Liver (tissue), 9 donors: ENCODE measurements around the gene LYRM4. TPM values are rescaled to one million over a fixed set of nuclear protein-coding genes. Genes with fewer than 3 reads are reported as not detected.

Experiments
- DNase-seq: peaks from one replicate; pipeline ENCODE4 v3.0.0-alpha.2; 2017; ENCODE audit warnings: low spot score
- H3K27ac ChIP-seq, 2 donors: one replicate each; pipeline ENCODE4 v1.7.0; 2013; ENCODE audit warnings: inconsistent platforms in 2 of 2, low read length in 2 of 2, control low read depth in 1 of 2, low read depth in 1 of 2, mild to moderate bottlenecking in 1 of 2
- H3K27me3 ChIP-seq, 4 donors: one replicate each; pipeline versions ENCODE4 v1.6.1 to v1.7.0; 2013; ENCODE audit warnings: low read length in 3 of 4, inconsistent platforms in 1 of 4, mild to moderate bottlenecking in 1 of 4, moderate library complexity in 1 of 4; ENCODE audit not compliant: control insufficient read depth in 4 of 4, insufficient read depth in 4 of 4
- H3K36me3 ChIP-seq, 4 donors: one replicate each; pipeline versions ENCODE4 v1.6.1 to v1.7.0; 2013; ENCODE audit warnings: low read length in 3 of 4, mild to moderate bottlenecking in 3 of 4, low read depth in 1 of 4, moderate library complexity in 1 of 4; ENCODE audit not compliant: control insufficient read depth in 4 of 4, insufficient read depth in 3 of 4
- H3K4me1 ChIP-seq, 4 donors: one replicate each; pipeline versions ENCODE4 v1.6.1 to v1.7.0; 2013; ENCODE audit warnings: low read length in 3 of 4, mild to moderate bottlenecking in 3 of 4, moderate library complexity in 1 of 4; ENCODE audit not compliant: control insufficient read depth in 4 of 4, insufficient read depth in 4 of 4
- H3K4me3 ChIP-seq, 3 donors: one replicate each; pipeline versions ENCODE4 v1.6.1 to v1.7.0; 2013; ENCODE audit warnings: low read length in 3 of 3, control low read depth in 1 of 3, low read depth in 1 of 3, mild to moderate bottlenecking in 1 of 3
- H3K9ac ChIP-seq, 2 donors: one replicate each; pipeline ENCODE4 v1.7.0; 2013; ENCODE audit warnings: low read length in 2 of 2, mild to moderate bottlenecking in 2 of 2, moderate library complexity in 2 of 2, control low read depth in 1 of 2, low read depth in 1 of 2
- H3K9me3 ChIP-seq, 4 donors: one replicate each; pipeline versions ENCODE4 v1.6.1 to v1.7.0; 2013; ENCODE audit warnings: low read length in 3 of 4; ENCODE audit not compliant: control insufficient read depth in 4 of 4
- ATF3 ChIP-seq: IDR thresholded peaks from 2 replicates; pipeline ENCODE4 v1.6.1; 2016; ENCODE audit warnings: antibody characterized with exemption
- CTCF ChIP-seq: fragments of 150-350 bp; IDR thresholded peaks from 2 replicates; pipeline ENCODE4 v1.5.1; 2017; ENCODE audit warnings: improper control_type of control experiment, low read depth, low read length; ENCODE audit not compliant: missing input control
- EGR1 ChIP-seq, 2 donors: IDR thresholded peaks; 2 replicates each; pipeline ENCODE4 v1.6.1; 2016 to 2018; ENCODE audit warnings: antibody characterized with exemption in 2 of 2, low read depth in 2 of 2
- FOXA1 ChIP-seq: IDR thresholded peaks from 2 replicates; pipeline ENCODE4 v1.6.1; 2016; ENCODE audit warnings: antibody characterized with exemption
- FOXA2 ChIP-seq: IDR thresholded peaks from 2 replicates; pipeline ENCODE4 v1.6.1; 2016; ENCODE audit warnings: antibody characterized with exemption
- GABPA ChIP-seq, 2 donors: IDR thresholded peaks in 1 of 2; conservative IDR thresholded peaks in 1 of 2; 2 replicates each; pipeline ENCODE4 v1.6.1; 2016; ENCODE audit warnings: antibody characterized with exemption in 2 of 2, mild to moderate bottlenecking in 1 of 2, moderate library complexity in 1 of 2
- HNF4A ChIP-seq, 2 donors: conservative IDR thresholded peaks; 2 replicates each; pipeline ENCODE4 v1.6.1; 2016; ENCODE audit warnings: antibody characterized with exemption in 2 of 2, mild to moderate bottlenecking in 2 of 2
- HNF4G ChIP-seq: IDR thresholded peaks from 2 replicates; pipeline ENCODE4 v1.6.1; 2016; ENCODE audit warnings: antibody characterized with exemption
- JUND ChIP-seq, 2 donors: IDR thresholded peaks; 2 replicates each; pipeline ENCODE4 v1.6.1; 2016; ENCODE audit warnings: antibody characterized with exemption in 2 of 2
- MAX ChIP-seq: IDR thresholded peaks from 2 replicates; pipeline ENCODE4 v1.6.1; 2016; ENCODE audit warnings: antibody characterized with exemption
- NR2F2 ChIP-seq: IDR thresholded peaks from 2 replicates; pipeline ENCODE4 v1.6.1; 2016; ENCODE audit warnings: antibody characterized with exemption
- RAD21 ChIP-seq, 2 donors: IDR thresholded peaks; 2 replicates each; pipeline ENCODE4 v1.6.1; 2016; ENCODE audit warnings: antibody characterized with exemption in 2 of 2, mild to moderate bottlenecking in 2 of 2
- REST ChIP-seq: IDR thresholded peaks from 2 replicates; pipeline ENCODE4 v1.6.1; 2016; ENCODE audit warnings: antibody characterized with exemption, mild to moderate bottlenecking
- RXRA ChIP-seq, 2 donors: IDR thresholded peaks; 2 replicates each; pipeline ENCODE4 v1.6.1; 2017 to 2018; ENCODE audit warnings: antibody characterized with exemption in 2 of 2, mild to moderate bottlenecking in 1 of 2
- SP1 ChIP-seq: IDR thresholded peaks from 2 replicates; pipeline ENCODE4 v1.6.1; 2018; ENCODE audit warnings: antibody characterized with exemption, mild to moderate bottlenecking
- TAF1 ChIP-seq: conservative IDR thresholded peaks from 2 replicates; pipeline ENCODE4 v1.6.1; 2016; ENCODE audit warnings: antibody characterized with exemption, mild to moderate bottlenecking
- YY1 ChIP-seq: IDR thresholded peaks from 2 replicates; pipeline ENCODE4 v1.6.1; 2016; ENCODE audit warnings: antibody characterized with exemption, mild to moderate bottlenecking
- ZBTB33 ChIP-seq: IDR thresholded peaks from 2 replicates; pipeline ENCODE4 v1.6.1; 2016; ENCODE audit warnings: antibody characterized with exemption
- WGBS: extraction: QIAGEN DNeasy Blood & Tissue Kit; methylation state at CpG from one replicate; pipeline ENCODE4 v1.1.7; 2013; 5-methylcytosine and 5-hydroxymethylcytosine counted together
- polyA plus RNA-seq, 2 donors: library from polyadenylated mRNA; stranded (reverse) in 1 of 2; unstranded in 1 of 2; fragments of 200-250 nt in 1 of 2; fragments of >200 nt in 1 of 2; fragmentation: Nextera tagmentation in 1 of 2; extraction: Ambion mirVana in 1 of 2; gene quantifications; one replicate each; pipeline versions ENCODE4 v1.2.1 to v1.2.3, GENCODE V29; 2013 to 2015
- total RNA-seq, 2 donors: library from RNA; depleted of rRNA; stranded (reverse); fragments of >200 nt; gene quantifications; one replicate each; pipeline ENCODE4 v1.2.3, GENCODE V29; 2014
- donor health status: healthy.
- donor health status: healthy.
- donor health status: healthy.
- donor health status: healthy.
- donor health status: healthy.

The LYRM4 gene
- total and polyA plus RNA-seq, 4 donors, result 4.4 to 13.1 (median 6.5) TPM

- peaks cover 0 to 13% (median 12%) of the 10 kb centered on the region in 4 donors for H3K4me1 ChIP-seq
- no peaks in the 10 kb centered on the region for H3K27me3 ChIP-seq
- H3K9me3 ChIP-seq, result no peaks in the 10 kb centered on the region
- no peak overlapping the region for H3K9ac ChIP-seq
- TF ChIP-seq FOXA2 (no peak), ATF3 (no peak), TAF1 (no peak), GABPA (IDR thresholded peaks at IDR 0.05 in 1 of 2, conservative IDR thresholded peaks at IDR 0.05 in 1 of 2) (no peak), YY1 (no peak), CTCF (no peak), ZBTB33 (no peak), NR2F2 (no peak), FOXA1 (no peak), SP1 (no peak), EGR1 (IDR thresholded peaks at IDR 0.05; ENCODE audit: low read depth in 2 of 2) (no peak), RAD21 (IDR thresholded peaks at IDR 0.05) (no peak), HNF4A (conservative IDR thresholded peaks at IDR 0.05) (no peak), REST (no peak), MAX (no peak), JUND (IDR thresholded peaks at IDR 0.05) (no peak), RXRA (IDR thresholded peaks at IDR 0.05) (no peak), HNF4G (no peak)
- DNase-seq, result no peak
- no peak overlapping the region for H3K4me3 ChIP-seq
- no peaks in the 10 kb centered on the region for H3K36me3 ChIP-seq
- no peak overlapping the region for H3K27ac ChIP-seq
- WGBS, result 87% methylated on average over 4 of the region's 4 CpGs
These were observed 178.8 kb downstream of the LYRM4 start for GRCh38 chr6:5081955-5082354.
